OCI-LY7 (cell line): ENCODE data around the gene PHACTR1.

Experiments used
- CTCF ChIP-seq: fragments of 200-600 bp; sonication (generic); conservative IDR thresholded peaks from 2 replicates; pipeline ENCODE4 v1.5.1; 2014; ENCODE audit warnings: mild to moderate bottlenecking, antibody characterized with exemption, low read length, moderate library complexity, mixed read lengths
- EZH2phosphoT487 ChIP-seq: fragments of 200-600 bp; sonication (generic); IDR thresholded peaks from 2 replicates; pipeline ENCODE4 v1.6.1; 2018; ENCODE audit warnings: low read depth, borderline replicate concordance, mild to moderate bottlenecking, mixed run types, antibody characterized with exemption, low read length, moderate library complexity, mixed read lengths

- TF ChIP-seq CTCF (no peak), EZH2phosphoT487 (no peak)
Measured at GRCh38 chr6:13190376-13190775, 473.8 kb downstream of the PHACTR1 start.
